ENCODE results near the gene DHRS4L2.
"Not testable (repeated sequence)": the region's sequence is repeated elsewhere in the genome, so short reads cannot be mapped to it uniquely, and the experiment has no call there.

DHRS4L2 gene

GRCh38 chr14:24037658-24038037, 48.9 kb downstream of the DHRS4L2 start:
- no peak overlapping the region for H3K9ac ChIP-seq

GRCh38 chr14:24038686-24039085, 50.0 kb downstream of the DHRS4L2 start:
- Histone ChIP-seq H3K4me3 (IDR thresholded peaks at IDR 0.05; ENCODE audit: insufficient read depth, low read depth, low read length) (no peak overlapping the region), H3K79me2 (ENCODE audit: insufficient read depth, low read depth) (no peaks in the 10 kb centered on the region), H4K20me1 (ENCODE audit: insufficient read depth) (no peaks in the 10 kb centered on the region), H3K4me2 (no peak overlapping the region), H3K4me1 (ENCODE audit: low read depth, poor library complexity, severe bottlenecking) (no peaks in the 10 kb centered on the region), H3K9ac (no peak overlapping the region), H3K27ac (no peak overlapping the region), H3K36me3 (ENCODE audit: insufficient read depth) (no peaks in the 10 kb centered on the region), H3K27me3 (ENCODE audit: insufficient read depth, low read depth) (no peaks in the 10 kb centered on the region), H2AFZ (ENCODE audit: low read depth) (no peak overlapping the region)
- no peak for TF ChIP-seq CTCF (conservative IDR thresholded peaks at IDR 0.05; ENCODE audit: low read depth, low read length)

More at GRCh38 chr14:24037658-24038037, 48.9 kb downstream of the DHRS4L2 start:
- Histone ChIP-seq H4K20me1 (ENCODE audit: insufficient read depth) (no peaks in the 10 kb centered on the region), H3K79me2 (ENCODE audit: insufficient read depth, low read depth) (no peaks in the 10 kb centered on the region), H3K4me1 (ENCODE audit: low read depth, poor library complexity, severe bottlenecking) (no peaks in the 10 kb centered on the region), H3K36me3 (ENCODE audit: insufficient read depth) (no peaks in the 10 kb centered on the region), H3K27me3 (ENCODE audit: insufficient read depth, low read depth) (no peaks in the 10 kb centered on the region), H2AFZ (ENCODE audit: low read depth) (no peak overlapping the region), H3K4me3 (IDR thresholded peaks at IDR 0.05; ENCODE audit: insufficient read depth, low read depth, low read length) (no peak overlapping the region), H3K4me2 (no peak overlapping the region), H3K27ac (no peak overlapping the region)
- no peak for TF ChIP-seq CTCF (conservative IDR thresholded peaks at IDR 0.05; ENCODE audit: low read depth, low read length)

GRCh38 chr14:24040692-24041091, 52.0 kb downstream of the DHRS4L2 start:
- H3K9ac ChIP-seq: no peak overlapping the region
- no peak for TF ChIP-seq CTCF (conservative IDR thresholded peaks at IDR 0.05; ENCODE audit: low read depth, low read length)
- H3K4me2 ChIP-seq: no peak overlapping the region
- no peaks in the 10 kb centered on the region for H3K27me3 ChIP-seq (ENCODE audit: insufficient read depth, low read depth)
- no peaks in the 10 kb centered on the region for H3K79me2 ChIP-seq (ENCODE audit: insufficient read depth, low read depth)
- no peak overlapping the region for H2AFZ ChIP-seq (ENCODE audit: low read depth)
- H4K20me1 ChIP-seq (ENCODE audit: insufficient read depth): no peaks in the 10 kb centered on the region
- no peak overlapping the region for H3K27ac ChIP-seq
- H3K4me3 ChIP-seq (IDR thresholded peaks at IDR 0.05; ENCODE audit: insufficient read depth, low read depth, low read length): no peak overlapping the region
- no peaks in the 10 kb centered on the region for H3K36me3 ChIP-seq (ENCODE audit: insufficient read depth)
- no peaks in the 10 kb centered on the region for H3K4me1 ChIP-seq (ENCODE audit: low read depth, poor library complexity, severe bottlenecking)

GRCh38 chr14:24042746-24043145, 54.0 kb downstream of the DHRS4L2 start:
- H3K4me1 ChIP-seq (ENCODE audit: low read depth, poor library complexity, severe bottlenecking): no peaks in the 10 kb centered on the region
- no peak overlapping the region for H2AFZ ChIP-seq (ENCODE audit: low read depth)
- no peak overlapping the region for H3K4me3 ChIP-seq (IDR thresholded peaks at IDR 0.05; ENCODE audit: insufficient read depth, low read depth, low read length)
- H4K20me1 ChIP-seq (ENCODE audit: insufficient read depth): no peaks in the 10 kb centered on the region
- H3K79me2 ChIP-seq (ENCODE audit: insufficient read depth, low read depth): no peaks in the 10 kb centered on the region
- no peak overlapping the region for H3K4me2 ChIP-seq
- H3K9ac ChIP-seq: no peak overlapping the region
- TF ChIP-seq CTCF (conservative IDR thresholded peaks at IDR 0.05; ENCODE audit: low read depth, low read length): no peak
- H3K27me3 ChIP-seq (ENCODE audit: insufficient read depth, low read depth): no peaks in the 10 kb centered on the region
- H3K27ac ChIP-seq: no peak overlapping the region
- H3K36me3 ChIP-seq (ENCODE audit: insufficient read depth): no peaks in the 10 kb centered on the region

- not testable (repeated sequence) for H4K20me1 ChIP-seq (ENCODE audit: insufficient read depth); H3K4me1 ChIP-seq (ENCODE audit: low read depth, poor library complexity, severe bottlenecking); H3K4me2 ChIP-seq; H3K27ac ChIP-seq; H3K36me3 ChIP-seq (ENCODE audit: insufficient read depth); H3K9ac ChIP-seq; H3K4me3 ChIP-seq (IDR thresholded peaks at IDR 0.05; ENCODE audit: insufficient read depth, low read depth, low read length); H2AFZ ChIP-seq (ENCODE audit: low read depth); H3K27me3 ChIP-seq (ENCODE audit: insufficient read depth, low read depth); H3K79me2 ChIP-seq (ENCODE audit: insufficient read depth, low read depth)
Observed at GRCh38 chr14:24049002-24049401, 60.3 kb downstream of the DHRS4L2 start.

- H3K4me1 ChIP-seq (ENCODE audit: low read depth, poor library complexity, severe bottlenecking); H4K20me1 ChIP-seq (ENCODE audit: insufficient read depth); H2AFZ ChIP-seq (ENCODE audit: low read depth); H3K79me2 ChIP-seq (ENCODE audit: insufficient read depth, low read depth); H3K27ac ChIP-seq; H3K36me3 ChIP-seq (ENCODE audit: insufficient read depth); H3K4me2 ChIP-seq; H3K9ac ChIP-seq; H3K4me3 ChIP-seq (IDR thresholded peaks at IDR 0.05; ENCODE audit: insufficient read depth, low read depth, low read length): not testable (repeated sequence)
- peaks cover 16% of the 10 kb centered on the region; the same call in 1 of the 2 replicates for H3K27me3 ChIP-seq (ENCODE audit: insufficient read depth, low read depth)
Observed at GRCh38 chr14:24050753-24051152, 62.0 kb downstream of the DHRS4L2 start.
